GM12872 (cell line): Measurements from ENCODE around the gene RELL1.

Experiments used
- CTCF ChIP-seq: IDR thresholded peaks from 3 replicates; pipeline ENCODE4 v1.5.1; 2011; ENCODE audit warnings: low read depth, mild to moderate bottlenecking, low read length, moderate library complexity; ENCODE audit not compliant: insufficient read depth

Gene RELL1

GRCh38 chr4:37684154-37684553, 2.0 kb downstream of the RELL1 start:
- no peak for TF ChIP-seq CTCF

- TF ChIP-seq CTCF, result peak; percentile 22; the same call in 2 of the 3 replicates
Measured at GRCh38 chr4:37682701-37683401, 3.3 kb downstream of the RELL1 start.

DNA sequence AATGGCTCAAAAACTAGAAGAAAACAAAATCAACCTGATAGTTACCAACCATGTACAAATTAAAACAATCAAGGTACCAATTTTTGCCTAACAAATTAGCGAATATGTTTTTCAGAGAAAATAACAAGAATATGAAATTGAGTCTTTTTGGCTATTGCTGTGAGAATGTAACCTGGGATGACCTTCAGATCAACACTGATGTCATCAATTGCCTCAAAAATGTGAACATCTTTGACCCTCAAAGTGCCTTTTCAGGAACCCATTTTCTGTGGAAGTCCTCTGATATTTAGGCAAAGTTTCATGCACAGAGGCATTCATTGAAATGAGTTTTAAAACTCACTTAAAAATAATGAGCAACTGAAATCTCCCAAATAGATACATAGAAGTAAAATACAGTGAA, 6.1 kb downstream of the RELL1 start:
- TF ChIP-seq CTCF, result no peak

- no peak for TF ChIP-seq CTCF
Measured at GRCh38 chr4:37679301-37679700, 6.9 kb downstream of the RELL1 start.

DNA sequence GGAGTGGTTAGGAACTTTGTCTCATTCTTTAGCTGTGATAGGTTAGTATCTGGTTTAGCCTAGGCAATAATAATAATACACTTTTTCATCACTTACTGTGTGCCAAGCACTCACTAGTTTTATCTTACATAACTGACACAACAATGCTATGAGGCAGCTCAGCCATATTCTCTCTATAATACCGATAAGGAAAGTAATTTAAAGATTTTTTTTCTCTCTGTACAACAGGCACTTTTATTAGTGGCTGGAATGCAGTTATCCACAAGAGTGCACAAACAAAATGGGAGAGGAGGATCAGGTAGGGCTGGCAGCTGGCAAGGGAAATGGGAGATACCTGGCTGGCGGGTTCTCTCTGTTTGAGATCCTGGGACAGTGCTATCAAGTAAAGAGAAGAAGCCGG, 7.6 kb downstream of the RELL1 start:
- no peak for TF ChIP-seq CTCF

DNA sequence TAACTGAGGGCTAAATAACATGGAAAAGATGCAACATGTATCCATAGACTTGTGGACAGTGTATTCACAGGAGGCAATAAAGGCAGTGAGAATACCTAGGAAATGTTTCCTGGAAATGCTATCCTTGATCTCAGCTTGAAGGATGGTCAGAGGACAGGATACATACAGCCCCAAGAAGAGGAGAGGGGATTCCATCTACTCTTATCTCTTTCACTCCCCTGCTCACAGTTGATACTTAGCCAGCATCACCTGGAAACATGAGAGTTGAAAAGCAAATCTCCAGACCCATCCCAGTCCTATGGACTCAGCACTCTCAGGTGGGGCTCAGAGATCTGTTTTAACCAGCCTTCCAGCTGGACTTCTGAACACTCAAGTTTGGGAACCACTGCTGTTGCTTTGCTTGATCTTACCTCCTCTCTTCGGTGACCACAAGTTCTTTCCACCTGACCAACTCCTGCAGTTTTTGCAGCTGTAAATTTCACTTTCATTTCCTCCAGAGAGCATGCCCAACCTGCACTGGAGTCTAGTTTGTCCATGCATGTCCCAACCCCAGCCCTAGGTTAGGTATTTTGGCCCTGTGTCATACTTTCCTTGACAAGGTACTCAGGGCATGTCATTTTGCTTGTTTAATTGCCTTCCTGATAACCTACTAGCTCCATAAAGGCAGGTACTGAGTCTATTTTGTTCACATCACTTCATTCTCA, 10.4 kb downstream of the RELL1 start:
- TF ChIP-seq CTCF, result no peak

DNA sequence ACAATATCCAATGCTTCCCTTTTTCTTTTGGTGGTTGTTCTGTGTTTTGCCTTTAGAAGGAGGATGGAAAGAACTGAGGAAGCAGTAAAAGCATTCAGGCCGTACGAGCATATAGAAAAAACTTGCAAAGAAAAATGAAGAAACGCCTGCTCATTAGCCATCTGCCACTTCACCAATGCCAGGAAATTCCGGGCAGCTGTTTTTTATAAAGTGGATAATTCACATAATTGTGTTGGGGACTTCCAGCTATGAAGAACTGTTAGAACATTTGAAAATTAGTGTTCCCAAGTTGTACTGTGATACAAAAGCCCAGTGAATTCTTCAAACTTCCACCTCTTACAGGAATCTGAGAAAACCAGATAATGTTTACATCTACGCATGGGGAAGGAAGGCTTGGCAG, 11.7 kb downstream of the RELL1 start:
- no peak for TF ChIP-seq CTCF
